Naive thymus-derived CD8-positive, alpha-beta T cell (primary cell): ENCODE measurements around the gene RPS15A. TPM values are rescaled to one million over a fixed set of nuclear protein-coding genes. Genes with fewer than 3 reads are reported as not detected.

Experiments
- polyA plus RNA-seq, 3 donors: library from polyadenylated mRNA; unstranded; fragments of 300-500 nt; fragmentation: Illumina TruSeq; gene quantifications; one replicate each; pipeline ENCODE4 v1.2.3, GENCODE V29; 2021
- total RNA-seq, 8 experiments: library from RNA in 2 of 8; stranded (reverse) in 2 of 8; gene quantifications; one replicate each; pipeline ENCODE4 v1.2.3 and lab custom pipeline; 2021 to 2026

The RPS15A gene
- total and polyA plus RNA-seq, 5 experiments from 2014 or later, result 3,226 to 5,165 (median 4,112) TPM

Other genes starting within 250 kb of the RPS15A start
- gene NOMO2, start 228.2 kb downstream of the RPS15A start, total RNA-seq, result 10 to 100 TPM; 43.0 to 45.1 TPM
- gene NOMO2, start 228.2 kb downstream of the RPS15A start, polyA plus RNA-seq, result 10 to 100 TPM; 40.9 to 60.8 (median 60.7) TPM
- 100 to 1,000 TPM; 102 to 106 TPM for gene ARL6IP1, start 11.2 kb upstream of the RPS15A start, total RNA-seq
- gene ARL6IP1, start 11.2 kb upstream of the RPS15A start, polyA plus RNA-seq, result 100 to 1,000 TPM; 157 to 210 (median 169) TPM
- 100 to 1,000 TPM; 124 to 139 TPM for gene SMG1, start 136.1 kb upstream of the RPS15A start, total RNA-seq
- 10 to 100 TPM in 2 of 3 donors, 1 to 10 TPM in 1; 8.4 to 16.5 (median 11.3) TPM for gene SMG1, start 136.1 kb upstream of the RPS15A start, polyA plus RNA-seq
- not detected for gene TMC7, start 193.6 kb upstream of the RPS15A start, total RNA-seq
- gene TMC7, start 193.6 kb upstream of the RPS15A start, polyA plus RNA-seq, result not detected